ENCODE measurements around the gene CALCOCO1. TPM values are rescaled to one million over a fixed set of nuclear protein-coding genes. Genes with fewer than 3 reads are reported as not detected.

Gene CALCOCO1
- total and polyA plus RNA-seq, 10 of the 15 experiments (the other 5 are each of a cell fraction or from before 2014, with no cell fraction given): 2.8 to 55.9 (median 13.7) TPM

- no peaks in the 10 kb centered on the region for H4K20me1 ChIP-seq (ENCODE audit: control insufficient read depth, insufficient read depth)
- POLR2A ChIA-PET: interaction anchor here (0.6 kb wide), 1 partner anchor 14 kb away, joined by 3 read pairs; no protein-coding TSS in a partner anchor
- no peaks in the 10 kb centered on the region for H3K9me3 ChIP-seq (replicated peaks; ENCODE audit: control insufficient read depth, insufficient read depth, low read length)
- peak overlapping the region; percentile 14; the same call in 1 of the 2 replicates for H3K27ac ChIP-seq (ENCODE audit: control insufficient read depth, insufficient read depth)
- SMC1A ChIA-PET (ENCODE audit: uncharacterized antibody, unreplicated experiment): no interaction called here
- H3K4me1 ChIP-seq (ENCODE audit: control insufficient read depth, insufficient read depth, low read length): peaks cover 49% of the 10 kb centered on the region
- BruUV-seq (replicated peaks): no TSS peak
- H3K9ac ChIP-seq (ENCODE audit: control insufficient read depth, insufficient read depth, low read length): peak overlapping the region; percentile 56; the same call in 1 of the 2 replicates
- H3K79me2 ChIP-seq (ENCODE audit: control insufficient read depth, insufficient read depth, low read length): no peaks in the 10 kb centered on the region
- no peaks in the 10 kb centered on the region; a peak in 1 of 4 replicates for H3K27me3 ChIP-seq (replicated peaks in 1 of 2; ENCODE audit: control insufficient read depth in 2 of 2, insufficient read depth in 2 of 2, low read length in 1 of 2)
- intact Hi-C loops (cut with micrococcal nuclease; ENCODE audit: unreplicated experiment): loop anchor here (10.0 kb wide), 1 partner anchor 454 kb away; no protein-coding TSS in a partner anchor
- ATAC-seq: peak; percentile 59
- peak overlapping the region; percentile 78 for H2AFZ ChIP-seq (ENCODE audit: control insufficient read depth, low read depth, low read length)
- no peaks in the 10 kb centered on the region for H3K36me3 ChIP-seq (ENCODE audit: control insufficient read depth in 2 of 2, insufficient read depth in 2 of 2, low read length in 1 of 2)
- no peak for DNase-seq (ENCODE audit: low read depth, low spot score)
- RAD21 ChIA-PET (ENCODE audit: unreplicated experiment): interaction anchor here (0.9 to 2.0 kb wide), 3 partner anchors 50 to 468 kb away, joined by 3 to 7 read pairs (median 3); no protein-coding TSS in a partner anchor
- in situ Hi-C loops (cut with MboI): no loop called here
- H3K4me2 ChIP-seq (ENCODE audit: control insufficient read depth, insufficient read depth): peak overlapping the region; percentile 89
- CTCF ChIA-PET: interaction anchor here (0.7 to 2.2 kb wide), 5 partner anchors 9 to 207 kb away, joined by 3 to 5 read pairs (median 3); partner anchors contain the start of gene CALCOCO1
- WGBS (ENCODE audit: insufficient coverage, insufficient replicate concordance, low lambda C conversion rate, missing lambda C conversion rate): 3% methylated on average over 33 of the region's 36 CpGs
- no peak for FAIRE-seq
- H3K4me3 ChIP-seq: peak overlapping the region; percentile 68; the same call in 1 of the 2 replicates
- TF ChIP-seq STAT3 (IDR thresholded peaks at IDR 0.05; ENCODE audit: low read depth, low read length): no peak
- TF ChIP-seq BHLHE40 (IDR thresholded peaks at IDR 0.05; ENCODE audit: borderline replicate concordance in 1 of 2, low read depth in 2 of 2, low read length in 1 of 2): peak; percentile 41 to 74; a peak in 3 of 4 replicates
- TF ChIP-seq, protein P1, sequence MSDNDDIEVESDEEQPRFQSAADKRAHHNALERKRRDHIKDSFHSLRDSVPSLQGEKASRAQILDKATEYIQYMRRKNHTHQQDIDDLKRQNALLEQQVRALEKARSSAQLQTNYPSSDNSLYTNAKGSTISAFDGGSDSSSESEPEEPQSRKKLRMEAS (IDR thresholded peaks at IDR 0.05; ENCODE audit: low read depth, low read length): peak; percentile 33; the same call in 1 of the 2 replicates
- TF ChIP-seq, protein P2, sequence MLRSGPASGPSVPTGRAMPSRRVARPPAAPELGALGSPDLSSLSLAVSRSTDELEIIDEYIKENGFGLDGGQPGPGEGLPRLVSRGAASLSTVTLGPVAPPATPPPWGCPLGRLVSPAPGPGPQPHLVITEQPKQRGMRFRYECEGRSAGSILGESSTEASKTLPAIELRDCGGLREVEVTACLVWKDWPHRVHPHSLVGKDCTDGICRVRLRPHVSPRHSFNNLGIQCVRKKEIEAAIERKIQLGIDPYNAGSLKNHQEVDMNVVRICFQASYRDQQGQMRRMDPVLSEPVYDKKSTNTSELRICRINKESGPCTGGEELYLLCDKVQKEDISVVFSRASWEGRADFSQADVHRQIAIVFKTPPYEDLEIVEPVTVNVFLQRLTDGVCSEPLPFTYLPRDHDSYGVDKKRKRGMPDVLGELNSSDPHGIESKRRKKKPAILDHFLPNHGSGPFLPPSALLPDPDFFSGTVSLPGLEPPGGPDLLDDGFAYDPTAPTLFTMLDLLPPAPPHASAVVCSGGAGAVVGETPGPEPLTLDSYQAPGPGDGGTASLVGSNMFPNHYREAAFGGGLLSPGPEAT (IDR thresholded peaks at IDR 0.05; ENCODE audit: low read depth): peak; percentile 49
- 0 out of 2 replicates have a peak, but pooled peaks have one; percentile 30 for TF ChIP-seq BMI1 (IDR thresholded peaks at IDR 0.05; ENCODE audit: borderline replicate concordance)
- no peak for TF ChIP-seq CHD4 (IDR thresholded peaks at IDR 0.05)
- TF ChIP-seq ESRRA (IDR thresholded peaks at IDR 0.05; ENCODE audit: low read length): 0 out of 2 replicates have a peak, but pooled peaks have one; percentile 43
- TF ChIP-seq SMC3 (IDR thresholded peaks at IDR 0.05; ENCODE audit: borderline replicate concordance, low read length): no peak
- no peak for TF ChIP-seq ZBED1 (IDR thresholded peaks at IDR 0.05; ENCODE audit: borderline replicate concordance)
- no peak for TF ChIP-seq ZBTB40 (IDR thresholded peaks at IDR 0.05; ENCODE audit: borderline replicate concordance)
- 0 out of 2 replicates have a peak, but pooled peaks have one; percentile 13 for TF ChIP-seq ZSCAN29 (IDR thresholded peaks at IDR 0.05)
- TF ChIP-seq, protein P3, sequence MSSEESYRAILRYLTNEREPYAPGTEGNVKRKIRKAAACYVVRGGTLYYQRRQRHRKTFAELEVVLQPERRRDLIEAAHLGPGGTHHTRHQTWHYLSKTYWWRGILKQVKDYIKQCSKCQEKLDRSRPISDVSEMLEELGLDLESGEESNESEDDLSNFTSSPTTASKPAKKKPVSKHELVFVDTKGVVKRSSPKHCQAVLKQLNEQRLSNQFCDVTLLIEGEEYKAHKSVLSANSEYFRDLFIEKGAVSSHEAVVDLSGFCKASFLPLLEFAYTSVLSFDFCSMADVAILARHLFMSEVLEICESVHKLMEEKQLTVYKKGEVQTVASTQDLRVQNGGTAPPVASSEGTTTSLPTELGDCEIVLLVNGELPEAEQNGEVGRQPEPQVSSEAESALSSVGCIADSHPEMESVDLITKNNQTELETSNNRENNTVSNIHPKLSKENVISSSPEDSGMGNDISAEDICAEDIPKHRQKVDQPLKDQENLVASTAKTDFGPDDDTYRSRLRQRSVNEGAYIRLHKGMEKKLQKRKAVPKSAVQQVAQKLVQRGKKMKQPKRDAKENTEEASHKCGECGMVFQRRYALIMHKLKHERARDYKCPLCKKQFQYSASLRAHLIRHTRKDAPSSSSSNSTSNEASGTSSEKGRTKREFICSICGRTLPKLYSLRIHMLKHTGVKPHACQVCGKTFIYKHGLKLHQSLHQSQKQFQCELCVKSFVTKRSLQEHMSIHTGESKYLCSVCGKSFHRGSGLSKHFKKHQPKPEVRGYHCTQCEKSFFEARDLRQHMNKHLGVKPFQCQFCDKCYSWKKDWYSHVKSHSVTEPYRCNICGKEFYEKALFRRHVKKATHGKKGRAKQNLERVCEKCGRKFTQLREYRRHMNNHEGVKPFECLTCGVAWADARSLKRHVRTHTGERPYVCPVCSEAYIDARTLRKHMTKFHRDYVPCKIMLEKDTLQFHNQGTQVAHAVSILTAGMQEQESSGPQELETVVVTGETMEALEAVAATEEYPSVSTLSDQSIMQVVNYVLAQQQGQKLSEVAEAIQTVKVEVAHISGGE (CRISPR knock-in tag; IDR thresholded peaks at IDR 0.05): no peak
Measured at GRCh38 chr12:53750812-53751335, 23.6 kb upstream of the CALCOCO1 start.

Data from GM12878 (cell line).